Measurements from ENCODE around the gene TEX13D. TPM values are rescaled to one million over a fixed set of nuclear protein-coding genes. Genes with fewer than 3 reads are reported as not detected.
"Not testable (repeated sequence)": the region's sequence is repeated elsewhere in the genome, so short reads cannot be mapped to it uniquely, and the experiment has no call there.

Gene TEX13D
- total RNA-seq, 4 donors from 2014 or later: 0.48 TPM; not detected in 3

DNA sequence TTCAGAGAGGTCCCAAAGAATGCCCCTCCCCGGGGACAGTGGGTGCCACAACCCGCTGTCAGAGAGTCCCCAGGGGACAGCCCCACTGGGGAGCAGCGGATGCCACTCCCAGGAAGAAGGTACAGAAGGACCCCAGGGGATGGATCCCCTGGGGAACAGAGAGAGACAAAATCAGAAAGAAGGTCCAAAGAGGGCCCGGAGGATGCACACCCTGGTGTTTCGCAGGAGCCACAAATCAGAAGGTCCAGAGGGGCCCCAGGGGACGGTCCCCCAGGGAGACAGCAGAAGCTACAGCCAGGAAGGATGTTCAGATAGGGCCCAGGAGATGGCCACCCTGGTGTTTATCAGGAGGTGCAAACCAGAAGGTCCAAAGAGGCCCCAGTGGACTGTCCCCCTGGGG, 1.4 kb downstream of the TEX13D start:
- Histone ChIP-seq H3K4me1 (no peaks in the 10 kb centered on the region), H3K27ac (no peak overlapping the region), H3K4me3 (no peak overlapping the region), H3K27me3 (no peaks in the 10 kb centered on the region), H3K36me3 (no peaks in the 10 kb centered on the region), H3K9me3 (no peaks in the 10 kb centered on the region)
- in situ Hi-C loops (cut with MboI; ENCODE audit: low pct_ligation_motif_present in 1 of 4, low pct_unique_long_range_greater_than_20kb in 1 of 4, low sequenced_read_pairs in 3 of 4) (no loop called here), intact Hi-C loops (cut with DNase I; ENCODE audit: low total_unique reads) (no loop called here)
- TF ChIP-seq POLR2A (IDR thresholded peaks at IDR 0.05) (no peak), EP300 (IDR thresholded peaks at IDR 0.05; ENCODE audit: low read depth) (no peak), POLR2AphosphoS5 (IDR thresholded peaks at IDR 0.05) (no peak)
- TF ChIP-seq, protein P1, sequence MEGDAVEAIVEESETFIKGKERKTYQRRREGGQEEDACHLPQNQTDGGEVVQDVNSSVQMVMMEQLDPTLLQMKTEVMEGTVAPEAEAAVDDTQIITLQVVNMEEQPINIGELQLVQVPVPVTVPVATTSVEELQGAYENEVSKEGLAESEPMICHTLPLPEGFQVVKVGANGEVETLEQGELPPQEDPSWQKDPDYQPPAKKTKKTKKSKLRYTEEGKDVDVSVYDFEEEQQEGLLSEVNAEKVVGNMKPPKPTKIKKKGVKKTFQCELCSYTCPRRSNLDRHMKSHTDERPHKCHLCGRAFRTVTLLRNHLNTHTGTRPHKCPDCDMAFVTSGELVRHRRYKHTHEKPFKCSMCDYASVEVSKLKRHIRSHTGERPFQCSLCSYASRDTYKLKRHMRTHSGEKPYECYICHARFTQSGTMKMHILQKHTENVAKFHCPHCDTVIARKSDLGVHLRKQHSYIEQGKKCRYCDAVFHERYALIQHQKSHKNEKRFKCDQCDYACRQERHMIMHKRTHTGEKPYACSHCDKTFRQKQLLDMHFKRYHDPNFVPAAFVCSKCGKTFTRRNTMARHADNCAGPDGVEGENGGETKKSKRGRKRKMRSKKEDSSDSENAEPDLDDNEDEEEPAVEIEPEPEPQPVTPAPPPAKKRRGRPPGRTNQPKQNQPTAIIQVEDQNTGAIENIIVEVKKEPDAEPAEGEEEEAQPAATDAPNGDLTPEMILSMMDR (IDR thresholded peaks at IDR 0.05): no peak
- 89% methylated on average over 6 of the region's 6 CpGs; no CpG with 5 or more reads in 1 of the 2 donors for WGBS, 2 donors (ENCODE audit: low coverage in 1 of 2)
- no peak for DNase-seq

- WGBS, 2 donors (ENCODE audit: low coverage in 1 of 2): 83 to 85% methylated on average over 1 to 2 of the region's 2 CpGs
- H3K4me1 ChIP-seq; H3K27ac ChIP-seq; intact Hi-C loops (cut with DNase I; ENCODE audit: low total_unique reads); H3K36me3 ChIP-seq; DNase-seq; H3K27me3 ChIP-seq; H3K9me3 ChIP-seq; in situ Hi-C loops (cut with MboI; ENCODE audit: low pct_ligation_motif_present in 1 of 4, low pct_unique_long_range_greater_than_20kb in 1 of 4, low sequenced_read_pairs in 3 of 4); H3K4me3 ChIP-seq: not testable (repeated sequence)
Observed at GRCh38 chrX:124334555-124334954, 2.1 kb downstream of the TEX13D start.

DNA sequence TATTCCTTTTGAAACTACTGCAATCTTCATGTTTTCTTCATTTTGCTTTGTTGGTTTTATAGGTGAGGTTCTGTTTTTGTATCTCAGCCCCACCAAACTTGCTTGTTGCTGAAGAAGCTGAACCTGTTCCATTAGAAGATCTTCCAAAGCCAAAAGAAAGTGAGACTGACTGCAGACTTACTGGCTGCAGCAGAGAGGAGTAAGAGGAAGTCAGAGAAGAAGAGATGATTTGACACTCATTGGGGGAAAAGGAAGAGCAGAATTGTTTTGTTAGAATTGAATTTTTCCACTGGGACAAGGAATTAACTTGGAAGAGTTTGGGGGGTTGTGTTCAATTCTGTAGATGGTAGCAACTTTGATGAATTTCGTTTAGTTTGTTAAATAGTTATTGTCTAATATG, 3.1 kb downstream of the TEX13D start:
- Histone ChIP-seq H3K4me1 (no peaks in the 10 kb centered on the region), H3K27me3 (no peaks in the 10 kb centered on the region), H3K9me3 (no peaks in the 10 kb centered on the region), H3K36me3 (no peaks in the 10 kb centered on the region), H3K27ac (no peak overlapping the region), H3K4me3 (no peak overlapping the region)
- in situ Hi-C loops (cut with MboI; ENCODE audit: low pct_ligation_motif_present in 1 of 4, low pct_unique_long_range_greater_than_20kb in 1 of 4, low sequenced_read_pairs in 3 of 4): no loop called here
- no peak for DNase-seq
- 17 to 100% methylated on average over 1 of the region's 1 CpG for WGBS, 2 donors (ENCODE audit: low coverage in 1 of 2)
- intact Hi-C loops (cut with DNase I; ENCODE audit: low total_unique reads): no loop called here
- TF ChIP-seq POLR2A (IDR thresholded peaks at IDR 0.05) (no peak), EP300 (IDR thresholded peaks at IDR 0.05; ENCODE audit: low read depth) (no peak), POLR2AphosphoS5 (IDR thresholded peaks at IDR 0.05) (no peak)
- TF ChIP-seq, protein P1 (IDR thresholded peaks at IDR 0.05): no peak

- H3K4me1 ChIP-seq: no peaks in the 10 kb centered on the region
- H3K27me3 ChIP-seq: no peaks in the 10 kb centered on the region
- no peaks in the 10 kb centered on the region for H3K36me3 ChIP-seq
- H3K9me3 ChIP-seq: no peaks in the 10 kb centered on the region
- in situ Hi-C loops (cut with MboI; ENCODE audit: low pct_ligation_motif_present in 1 of 4, low pct_unique_long_range_greater_than_20kb in 1 of 4, low sequenced_read_pairs in 3 of 4): no loop called here
- H3K27ac ChIP-seq: no peak overlapping the region
- TF ChIP-seq, protein P1 (IDR thresholded peaks at IDR 0.05): no peak
- TF ChIP-seq EP300 (IDR thresholded peaks at IDR 0.05; ENCODE audit: low read depth) (no peak), POLR2AphosphoS5 (IDR thresholded peaks at IDR 0.05) (no peak), POLR2A (IDR thresholded peaks at IDR 0.05) (no peak)
- DNase-seq: no peak
- no peak overlapping the region for H3K4me3 ChIP-seq
- WGBS, 2 donors (ENCODE audit: low coverage in 1 of 2): 29 to 46% methylated on average over 1 of the region's 1 CpG
- intact Hi-C loops (cut with DNase I; ENCODE audit: low total_unique reads): no loop called here
Observed at GRCh38 chrX:124337916-124338315, 5.5 kb downstream of the TEX13D start.

DNA sequence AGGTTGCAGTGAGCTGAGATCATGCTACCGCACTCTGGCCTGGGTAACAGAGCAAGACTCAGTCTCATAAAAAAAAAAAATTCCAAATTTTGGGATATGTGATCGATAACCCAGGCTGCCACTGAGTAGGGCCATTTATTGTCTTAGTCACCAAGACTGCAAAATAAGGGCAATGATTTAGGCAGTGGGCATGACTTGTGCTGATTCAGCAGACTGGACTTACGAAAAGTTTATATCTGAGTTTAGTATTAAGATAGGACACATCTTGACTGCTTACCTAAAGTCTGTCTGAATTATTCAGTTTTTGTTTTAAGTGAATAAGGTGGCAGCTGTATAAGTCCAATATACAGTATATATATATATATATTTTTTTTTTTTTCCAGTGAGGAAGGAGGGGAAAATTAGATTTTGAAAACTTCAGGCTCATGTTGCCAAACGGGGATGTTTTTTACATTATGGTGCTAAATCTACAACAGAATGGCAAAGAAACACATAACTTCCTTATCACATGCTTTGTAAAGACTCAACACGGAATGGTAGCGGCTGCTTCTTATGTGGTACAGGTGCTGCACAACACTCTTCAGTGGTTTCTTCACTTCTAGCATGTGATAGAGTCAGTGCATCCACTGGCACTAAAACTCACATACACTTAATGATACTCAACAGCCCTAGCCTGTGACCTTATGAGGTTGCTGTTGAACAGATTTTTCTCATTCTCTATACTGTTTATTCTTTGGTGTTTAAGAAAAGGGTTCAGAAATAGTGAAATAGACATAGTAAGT, 6.5 kb downstream of the TEX13D start:
- in situ Hi-C loops (cut with MboI; ENCODE audit: low pct_ligation_motif_present in 1 of 4, low pct_unique_long_range_greater_than_20kb in 1 of 4, low sequenced_read_pairs in 3 of 4) (no loop called here), intact Hi-C loops (cut with DNase I; ENCODE audit: low total_unique reads) (no loop called here)
- DNase-seq: no peak
- Histone ChIP-seq H3K4me3 (no peak overlapping the region), H3K9me3 (no peaks in the 10 kb centered on the region), H3K27me3 (no peaks in the 10 kb centered on the region), H3K36me3 (no peaks in the 10 kb centered on the region), H3K4me1 (no peaks in the 10 kb centered on the region), H3K27ac (no peak overlapping the region)
- no peak for TF ChIP-seq POLR2A (IDR thresholded peaks at IDR 0.05)
- TF ChIP-seq POLR2AphosphoS5 (IDR thresholded peaks at IDR 0.05): no peak
- no peak for TF ChIP-seq EP300 (IDR thresholded peaks at IDR 0.05; ENCODE audit: low read depth)
- WGBS, 2 donors (ENCODE audit: low coverage in 1 of 2): 71 to 88% methylated on average over 1 to 6 of the region's 6 CpGs
